Suprapubic skin (tissue), 4 donors: Measurements from ENCODE around the gene CEP83. TPM values are rescaled to one million over a fixed set of nuclear protein-coding genes. Genes with fewer than 3 reads are reported as not detected.

Source experiments
- DNase-seq, 2 donors: peaks; one replicate each; pipeline ENCODE4 v3.0.0-alpha.2; 2019; ENCODE audit warnings: low spot score in 2 of 2
- H3K27ac ChIP-seq: fragments of 200-600 bp; sonication (generic); one replicate; pipeline ENCODE4 v1.5.1; 2019
- H3K27me3 ChIP-seq: fragments of 200-600 bp; sonication (generic); one replicate; pipeline ENCODE4 v1.5.1; 2019
- H3K36me3 ChIP-seq: fragments of 200-600 bp; sonication (generic); one replicate; pipeline ENCODE4 v1.5.1; 2019
- H3K4me1 ChIP-seq: fragments of 200-600 bp; sonication (generic); one replicate; pipeline ENCODE4 v1.5.1; 2019
- H3K4me3 ChIP-seq: fragments of 200-600 bp; sonication (generic); one replicate; pipeline ENCODE4 v1.5.1; 2019; ENCODE audit warnings: mild to moderate bottlenecking
- H3K9me3 ChIP-seq: fragments of 200-600 bp; sonication (generic); one replicate; pipeline ENCODE4 v1.5.1; 2019
- CTCF ChIP-seq, 2 donors: fragments of 200-600 bp in 1 of 2; fragments of 450-650 bp in 1 of 2; sonication (generic) in 1 of 2; IDR thresholded peaks; one replicate each; pipeline ENCODE4 v1.5.1; 2016 to 2019; ENCODE audit warnings: antibody characterized with exemption in 2 of 2, mild to moderate bottlenecking in 1 of 2, moderate library complexity in 1 of 2
- EP300 ChIP-seq: sonication (generic); formaldehyde crosslinking; IDR thresholded peaks from one replicate; pipeline ENCODE4 v1.6.1; 2017; ENCODE audit warnings: antibody characterized with exemption
- POLR2A ChIP-seq, 2 donors: fragments of 450-650 bp; IDR thresholded peaks; one replicate each; pipeline ENCODE4 v1.6.1; 2017; ENCODE audit warnings: antibody characterized with exemption in 2 of 2, mild to moderate bottlenecking in 2 of 2, moderate library complexity in 2 of 2
- POLR2AphosphoS5 ChIP-seq, 3 donors: sonication (generic); formaldehyde crosslinking; IDR thresholded peaks; one replicate each; pipeline ENCODE4 v1.6.1; 2017; ENCODE audit warnings: antibody characterized with exemption in 3 of 3
- WGBS: methylation state at CpG from one replicate; pipeline ENCODE4 v1.1.5; 2018; 5-methylcytosine and 5-hydroxymethylcytosine counted together
- total RNA-seq, 4 donors: library from RNA; depleted of rRNA; stranded (reverse); fragments of >200 nt; gene quantifications; one replicate each; pipeline ENCODE4 v1.1.0, GENCODE V29; 2016

CEP83 gene
- total RNA-seq, 4 donors from 2014 or later: 8.5 to 18.4 (median 12.6) TPM

- peaks cover 18% of the 10 kb centered on the region for H3K36me3 ChIP-seq
- DNase-seq: no peak
- H3K27ac ChIP-seq: no peak overlapping the region
- no peaks in the 10 kb centered on the region for H3K27me3 ChIP-seq
- H3K4me1 ChIP-seq: peaks cover 8% of the 10 kb centered on the region
- WGBS: 91% methylated on average over 1 of the region's 1 CpG
- H3K4me3 ChIP-seq: no peak overlapping the region
- TF ChIP-seq POLR2AphosphoS5 (IDR thresholded peaks at IDR 0.05): no peak
- TF ChIP-seq CTCF (IDR thresholded peaks at IDR 0.05): no peak
- no peak for TF ChIP-seq POLR2A (IDR thresholded peaks at IDR 0.05)
- no peak for TF ChIP-seq EP300
- no peaks in the 10 kb centered on the region for H3K9me3 ChIP-seq
These were observed 155.7 kb downstream of the CEP83 start for GRCh38 chr12:94304012-94304411.

- Histone ChIP-seq H3K4me3 (no peak overlapping the region), H3K27me3 (no peaks in the 10 kb centered on the region), H3K36me3 (peaks cover 9% of the 10 kb centered on the region), H3K9me3 (no peaks in the 10 kb centered on the region), H3K27ac (no peak overlapping the region), H3K4me1 (peaks cover 3% of the 10 kb centered on the region)
- TF ChIP-seq POLR2AphosphoS5 (IDR thresholded peaks at IDR 0.05): no peak
- TF ChIP-seq EP300: no peak
- TF ChIP-seq CTCF (IDR thresholded peaks at IDR 0.05): no peak
- no peak for TF ChIP-seq POLR2A (IDR thresholded peaks at IDR 0.05)
- 97% methylated on average over 1 of the region's 1 CpG for WGBS
- no peak for DNase-seq
These were observed 159.8 kb downstream of the CEP83 start for GRCh38 chr12:94299846-94300245.

DNA sequence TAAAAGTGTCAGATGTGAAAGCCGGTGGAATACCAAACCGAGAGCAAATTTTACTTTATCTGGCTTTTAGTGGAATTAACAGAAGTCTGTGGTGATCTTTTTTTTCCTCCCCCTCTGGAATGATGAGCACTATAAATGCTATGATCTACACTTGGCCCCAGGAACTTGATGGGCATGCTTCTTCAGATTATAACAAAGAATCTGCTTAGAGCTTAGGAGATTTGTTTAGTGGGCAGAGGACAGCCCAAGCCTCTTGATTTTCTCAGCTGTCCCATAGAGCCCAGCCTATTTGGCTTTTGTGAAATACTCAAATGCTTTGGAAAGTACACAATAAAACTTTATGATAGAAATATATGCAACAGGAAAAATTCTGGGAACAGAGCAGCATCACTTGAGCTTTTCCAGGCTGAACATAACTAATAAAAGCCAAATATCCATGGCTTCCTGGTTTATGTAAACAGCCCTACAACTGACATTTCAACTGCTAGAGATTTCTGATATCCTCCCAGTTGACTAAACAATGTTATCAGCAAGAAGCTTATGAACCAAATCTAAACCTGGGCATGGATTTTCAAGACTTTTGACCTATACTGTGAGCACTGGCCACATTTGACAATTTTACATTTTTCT is 161.7 kb downstream of the CEP83 start:
- no peak overlapping the region for H3K27ac ChIP-seq
- WGBS: 89% methylated on average over 2 of the region's 2 CpGs
- TF ChIP-seq EP300 (no peak), POLR2AphosphoS5 (IDR thresholded peaks at IDR 0.05) (no peak), POLR2A (IDR thresholded peaks at IDR 0.05) (no peak), CTCF (IDR thresholded peaks at IDR 0.05) (no peak)

GRCh38 chr12:94297096-94297699 is 162.5 kb downstream of the CEP83 start:
- H3K27ac ChIP-seq: no peak overlapping the region
- H3K4me3 ChIP-seq: no peak overlapping the region
- no peak for DNase-seq
- no peaks in the 10 kb centered on the region for H3K27me3 ChIP-seq
- H3K4me1 ChIP-seq: no peaks in the 10 kb centered on the region
- H3K36me3 ChIP-seq: peaks cover 7% of the 10 kb centered on the region
- H3K9me3 ChIP-seq: no peaks in the 10 kb centered on the region
- TF ChIP-seq CTCF (IDR thresholded peaks at IDR 0.05) (no peak), POLR2A (IDR thresholded peaks at IDR 0.05) (no peak), EP300 (no peak), POLR2AphosphoS5 (IDR thresholded peaks at IDR 0.05) (no peak)
- 91% methylated on average over 6 of the region's 6 CpGs for WGBS

More for the DNA sequence above, 161.7 kb downstream of the CEP83 start:
- Histone ChIP-seq H3K9me3 (no peaks in the 10 kb centered on the region), H3K4me3 (no peak overlapping the region), H3K27me3 (no peaks in the 10 kb centered on the region), H3K36me3 (peaks cover 7% of the 10 kb centered on the region), H3K4me1 (no peaks in the 10 kb centered on the region)
- DNase-seq: no peak

- 41% methylated on average over 4 of the region's 4 CpGs for WGBS
- H3K4me1 ChIP-seq: peaks cover 11% of the 10 kb centered on the region
- no peaks in the 10 kb centered on the region for H3K27me3 ChIP-seq
- H3K27ac ChIP-seq: no peak overlapping the region
- H3K4me3 ChIP-seq: no peak overlapping the region
- H3K36me3 ChIP-seq: no peaks in the 10 kb centered on the region
- DNase-seq: no peak
- H3K9me3 ChIP-seq: no peaks in the 10 kb centered on the region
- TF ChIP-seq POLR2AphosphoS5 (IDR thresholded peaks at IDR 0.05) (no peak), EP300 (no peak), POLR2A (IDR thresholded peaks at IDR 0.05) (no peak), CTCF (IDR thresholded peaks at IDR 0.05) (no peak)
These were observed 169.3 kb downstream of the CEP83 start for GRCh38 chr12:94290353-94290752.
